Adrenal gland (tissue), 12 donors: Measurements from ENCODE around the gene NADSYN1. TPM values are rescaled to one million over a fixed set of nuclear protein-coding genes. Genes with fewer than 3 reads are reported as not detected.

Source experiments
- DNase-seq, 7 donors: peaks; one replicate each; pipeline ENCODE4 v3.0.0-alpha.2; 2019 to 2020
- H3K27ac ChIP-seq, 5 donors: fragments of 200-600 bp; sonication (generic) in 4 of 5; 1 replicate in 3 of 5; 2 replicates in 2 of 5; pipeline versions ENCODE4 v1.5.1 to v1.8.0; 2016 to 2020; ENCODE audit warnings: mild to moderate bottlenecking in 1 of 5
- H3K27me3 ChIP-seq: fragments of 200-600 bp; 2 replicates; pipeline ENCODE4 v1.8.0; 2021
- H3K36me3 ChIP-seq, 2 donors: fragments of 200-600 bp; replicated peaks in 1 of 2; 1 replicate in 1 of 2; 2 replicates in 1 of 2; pipeline versions ENCODE4 v1.5.1 to v1.8.0; 2018 to 2022
- H3K4me1 ChIP-seq, 2 donors: fragments of 200-600 bp; replicated peaks in 1 of 2; 1 replicate in 1 of 2; 2 replicates in 1 of 2; pipeline versions ENCODE4 v1.5.1 to v1.8.0; 2018 to 2021
- H3K4me3 ChIP-seq, 4 donors: fragments of 200-600 bp; sonication (generic) in 3 of 4; one replicate each; pipeline ENCODE4 v1.5.1; 2016 to 2018
- H3K9me3 ChIP-seq, 3 donors: fragments of 200-600 bp; sonication (generic) in 1 of 3; replicated peaks in 1 of 3; 1 replicate in 2 of 3; 2 replicates in 1 of 3; pipeline versions ENCODE4 v1.5.1 to v1.8.0; 2016 to 2021
- POLR2A ChIP-seq, 2 donors: fragments of 450-650 bp; IDR thresholded peaks; one replicate each; pipeline ENCODE4 v1.6.1; 2017; ENCODE audit warnings: antibody characterized with exemption in 2 of 2, mild to moderate bottlenecking in 2 of 2, moderate library complexity in 1 of 2
- WGBS, 4 donors: extraction: QIAGEN DNeasy Blood & Tissue Kit in 2 of 4; methylation state at CpG; one replicate each; pipeline versions ENCODE4 v1.1.5 to v1.1.7; 2013 to 2017; 5-methylcytosine and 5-hydroxymethylcytosine counted together
- intact Hi-C, 2 donors: fragments of 100-400 bp; cut with DNase I; formaldehyde crosslinking; loops; one replicate each; pipeline versions ENCODE4 v1.14.1 to v1.15.0; 2022 to 2023
- polyA plus RNA-seq, 3 donors: library from polyadenylated mRNA; stranded (reverse); fragments of 200-250 nt in 2 of 3; fragments of 350-450 nt in 1 of 3; fragmentation: Illumina TruSeq in 1 of 3; extraction: RNeasy Lipid Tissue Mini Kit (QIAGEN cat#74804) in 1 of 3; gene quantifications; one replicate each; pipeline ENCODE4 v1.2.3, GENCODE V29; 2013 to 2014
- total RNA-seq, 9 donors: library from RNA; depleted of rRNA in 4 of 9; stranded (reverse); fragments of >200 nt in 4 of 9; fragments of 120-200 nt in 1 of 9; fragmentation: NEBNext Ultra II Directional in 1 of 9; extraction: Animal tissue kit (Norgen Biotek cat#: 25700) in 1 of 9; gene quantifications; one replicate each; pipeline versions ENCODE4 v1.1.0 to v1.2.4, GENCODE V29; 2013 to 2023
- TF ChIP-seq, protein P1 (sequence below), 6 experiments: fragments of 450-650 bp in 4 of 6; fragments of 200-600 bp in 2 of 6; sonication (generic) in 1 of 6; IDR thresholded peaks; 1 replicate in 5 of 6; 2 replicates in 1 of 6; pipeline versions ENCODE4 v1.5.1 to v1.8.0; 2016 to 2021; ENCODE audit warnings: antibody characterized with exemption in 6 of 6, mild to moderate bottlenecking in 2 of 6, moderate library complexity in 1 of 6
- donor health status: healthy with polysubstance abuse.
- donor health status: Bipolar disorder and iron deficiency.
- donor health status: DM: yes; HTN: yes; CAD: no.
- donor health status: DM: no; HTN: no; CAD: no.
- donor health status: DM: no; HTN: no; CAD: no.
- donor health status: DM: yes; HTN: yes; CAD: no.

The NADSYN1 gene
- total and polyA plus RNA-seq, 12 donors, result 37.1 to 128 (median 58.5) TPM

DNA sequence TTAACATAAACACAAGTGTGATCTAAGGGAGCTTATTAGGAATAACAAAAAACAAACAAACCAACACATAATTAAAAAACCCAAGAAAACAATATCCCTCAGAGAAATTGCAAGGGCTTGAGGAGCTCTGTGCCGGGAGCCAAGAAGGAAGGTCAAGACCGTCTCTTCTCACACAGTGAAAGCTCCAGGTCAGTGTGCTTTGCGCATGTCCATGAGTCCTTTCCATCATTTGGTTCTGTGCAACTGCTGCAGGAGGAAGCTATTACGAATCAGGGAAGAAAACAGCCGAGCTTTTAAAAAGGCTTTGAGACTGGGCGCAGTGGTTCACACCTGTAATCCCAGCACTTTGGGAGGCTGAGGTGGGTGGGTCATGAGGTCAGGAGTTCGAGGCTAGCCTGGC, 89.4 kb downstream of the NADSYN1 start:
- H3K27ac ChIP-seq, result no peak overlapping the region
- H3K4me1 ChIP-seq, result no peaks in the 10 kb centered on the region
- TF ChIP-seq, protein P1, sequence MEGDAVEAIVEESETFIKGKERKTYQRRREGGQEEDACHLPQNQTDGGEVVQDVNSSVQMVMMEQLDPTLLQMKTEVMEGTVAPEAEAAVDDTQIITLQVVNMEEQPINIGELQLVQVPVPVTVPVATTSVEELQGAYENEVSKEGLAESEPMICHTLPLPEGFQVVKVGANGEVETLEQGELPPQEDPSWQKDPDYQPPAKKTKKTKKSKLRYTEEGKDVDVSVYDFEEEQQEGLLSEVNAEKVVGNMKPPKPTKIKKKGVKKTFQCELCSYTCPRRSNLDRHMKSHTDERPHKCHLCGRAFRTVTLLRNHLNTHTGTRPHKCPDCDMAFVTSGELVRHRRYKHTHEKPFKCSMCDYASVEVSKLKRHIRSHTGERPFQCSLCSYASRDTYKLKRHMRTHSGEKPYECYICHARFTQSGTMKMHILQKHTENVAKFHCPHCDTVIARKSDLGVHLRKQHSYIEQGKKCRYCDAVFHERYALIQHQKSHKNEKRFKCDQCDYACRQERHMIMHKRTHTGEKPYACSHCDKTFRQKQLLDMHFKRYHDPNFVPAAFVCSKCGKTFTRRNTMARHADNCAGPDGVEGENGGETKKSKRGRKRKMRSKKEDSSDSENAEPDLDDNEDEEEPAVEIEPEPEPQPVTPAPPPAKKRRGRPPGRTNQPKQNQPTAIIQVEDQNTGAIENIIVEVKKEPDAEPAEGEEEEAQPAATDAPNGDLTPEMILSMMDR (IDR thresholded peaks at IDR 0.05), result no peak
- no peak for TF ChIP-seq POLR2A (IDR thresholded peaks at IDR 0.05)
- WGBS, 4 donors, result 69 to 88% (median 82%) methylated on average over 7 of the region's 7 CpGs
- H3K27me3 ChIP-seq, result no peaks in the 10 kb centered on the region
- intact Hi-C loops, result no loop called here
- no peaks in the 10 kb centered on the region for H3K36me3 ChIP-seq
- H3K9me3 ChIP-seq, result no peaks in the 10 kb centered on the region
- H3K4me3 ChIP-seq, result no peak overlapping the region
- no peak for DNase-seq

DNA sequence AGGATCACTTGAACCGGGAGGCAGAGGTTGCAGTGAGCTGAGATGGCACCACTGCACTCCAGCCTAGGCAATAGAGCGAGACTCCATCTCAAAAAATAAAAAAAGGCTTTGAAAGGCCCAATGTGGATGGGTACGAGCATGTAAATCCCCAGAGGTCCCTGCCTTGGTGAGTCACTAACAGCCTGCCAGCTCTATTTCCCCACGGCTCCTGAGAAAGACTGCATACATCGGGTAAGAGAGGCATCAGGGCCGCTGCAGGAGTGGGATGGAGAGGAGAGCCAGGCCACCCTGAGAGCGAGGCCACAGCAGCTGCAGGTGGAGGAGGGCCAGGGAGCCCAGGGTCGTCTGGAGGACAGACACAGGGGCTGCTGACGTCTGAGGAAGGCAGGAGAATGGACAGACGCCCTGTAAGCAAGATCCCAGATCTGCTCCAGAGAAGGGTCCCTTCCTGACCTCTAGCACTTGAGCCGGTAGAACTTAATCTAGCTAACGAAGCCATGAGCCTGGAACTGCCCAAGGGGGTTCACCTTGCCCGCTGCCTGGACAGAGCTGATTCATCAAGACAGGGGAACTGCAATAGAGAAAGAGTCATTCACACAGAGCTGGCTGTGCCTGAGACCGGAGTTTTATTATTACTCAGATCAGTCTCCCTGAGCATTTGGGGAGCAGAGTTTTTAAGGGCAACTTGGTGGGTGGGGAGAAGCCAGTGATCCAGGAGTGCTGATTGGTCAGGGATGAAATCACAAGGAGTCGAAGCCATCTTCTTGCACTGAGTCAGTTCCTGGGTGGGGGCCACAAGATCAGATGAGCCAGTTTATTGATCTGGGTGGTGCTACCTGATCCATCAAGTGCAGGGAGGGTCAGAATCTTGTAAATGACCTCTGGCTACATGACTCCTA, 90.1 kb downstream of the NADSYN1 start:
- DNase-seq, result no peak

DNA sequence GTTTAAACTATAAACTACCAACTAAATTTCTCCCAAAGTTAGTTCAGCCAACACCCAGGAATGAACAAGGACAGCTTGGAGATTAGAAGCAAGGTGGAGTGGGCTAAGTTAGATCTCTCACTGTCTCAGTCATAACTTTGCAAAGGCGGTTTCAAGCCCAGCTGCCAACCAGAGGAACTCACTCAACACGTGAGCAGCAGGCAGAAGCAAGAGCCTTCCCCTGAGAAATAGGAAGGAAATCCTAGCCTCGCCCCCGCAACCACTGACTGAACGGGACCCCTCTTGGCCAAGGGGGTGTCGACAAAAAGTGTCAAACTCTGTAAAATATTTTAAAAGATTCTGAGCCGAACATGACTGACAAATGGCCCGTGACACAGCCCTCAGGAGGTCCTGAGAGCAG, 90.9 kb downstream of the NADSYN1 start:
- Histone ChIP-seq H3K27ac (no peak overlapping the region), H3K9me3 (no peaks in the 10 kb centered on the region), H3K36me3 (no peaks in the 10 kb centered on the region), H3K4me3 (no peak overlapping the region), H3K27me3 (no peaks in the 10 kb centered on the region), H3K4me1 (no peaks in the 10 kb centered on the region)
- intact Hi-C loops, result no loop called here
- TF ChIP-seq, protein P1 (IDR thresholded peaks at IDR 0.05), result no peak
- no peak for TF ChIP-seq POLR2A (IDR thresholded peaks at IDR 0.05)
- no peak for DNase-seq
- WGBS, 4 donors, result 59 to 77% (median 67%) methylated on average over 8 of the region's 8 CpGs

More for the DNA sequence above, 90.1 kb downstream of the NADSYN1 start:
- intact Hi-C loops, result no loop called here
- Histone ChIP-seq H3K9me3 (no peaks in the 10 kb centered on the region), H3K27ac (no peak overlapping the region), H3K27me3 (no peaks in the 10 kb centered on the region), H3K4me3 (no peak overlapping the region), H3K36me3 (no peaks in the 10 kb centered on the region), H3K4me1 (no peaks in the 10 kb centered on the region)
- WGBS, 4 donors, result 71 to 78% (median 74%) methylated on average over 15 of the region's 15 CpGs
- TF ChIP-seq POLR2A (IDR thresholded peaks at IDR 0.05), result no peak
- TF ChIP-seq, protein P1 (IDR thresholded peaks at IDR 0.05), result no peak

DNA sequence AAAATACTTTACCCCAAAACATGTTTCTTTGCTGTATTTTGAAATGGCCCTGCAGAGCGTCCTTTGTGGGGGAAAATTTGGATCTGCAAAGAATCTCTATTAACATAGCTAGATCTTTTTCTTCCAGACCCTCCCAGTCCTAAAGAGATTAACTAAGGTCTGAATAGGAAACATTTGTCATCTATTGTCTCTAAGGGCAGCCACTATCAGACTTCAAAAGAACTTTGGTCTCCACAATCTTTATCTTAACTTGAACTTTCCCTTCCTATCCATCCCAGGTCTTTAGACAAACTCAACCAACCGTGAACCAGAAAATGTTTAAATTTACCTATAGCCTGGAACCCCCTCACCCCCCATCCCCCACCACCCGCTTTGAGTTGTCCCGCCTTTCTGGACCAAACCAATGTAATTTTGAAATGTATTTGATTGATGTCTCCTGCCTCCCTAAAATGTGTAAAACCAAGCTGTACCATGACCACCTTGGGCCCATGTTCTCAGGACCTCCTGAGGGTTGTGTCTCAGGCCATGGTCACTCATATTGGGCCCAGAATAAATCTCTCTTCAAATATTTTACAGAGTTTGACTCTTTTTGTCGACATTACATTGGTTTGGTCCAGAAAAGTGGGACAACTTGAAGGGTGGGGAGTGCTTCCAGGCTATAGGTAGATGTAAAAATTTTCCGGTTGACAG, 91.7 kb downstream of the NADSYN1 start:
- 81 to 87% (median 84%) methylated on average over 6 of the region's 6 CpGs for WGBS, 4 donors

More for the DNA sequence above, 91.7 kb downstream of the NADSYN1 start:
- no peak for DNase-seq
- intact Hi-C loops, result no loop called here
- Histone ChIP-seq H3K27me3 (no peaks in the 10 kb centered on the region), H3K9me3 (no peaks in the 10 kb centered on the region), H3K4me1 (no peaks in the 10 kb centered on the region), H3K27ac (no peak overlapping the region), H3K36me3 (no peaks in the 10 kb centered on the region), H3K4me3 (no peak overlapping the region)
- TF ChIP-seq, protein P1 (IDR thresholded peaks at IDR 0.05), result no peak
- no peak for TF ChIP-seq POLR2A (IDR thresholded peaks at IDR 0.05)
